Neural progenitor cell (in vitro differentiated cells): Measurements from ENCODE around the gene TES. TPM values are rescaled to one million over a fixed set of nuclear protein-coding genes. Genes with fewer than 3 reads are reported as not detected.
"Not testable (repeated sequence)": the region's sequence is repeated elsewhere in the genome, so short reads cannot be mapped to it uniquely, and the experiment has no call there.

Experiments used
- DNase-seq: peaks from one replicate; pipeline ENCODE4 v3.0.0-alpha.2; 2016; ENCODE audit warnings: low spot score
- H2AFZ ChIP-seq: fragments of 200-600 bp; sonication (generic); replicated peaks from 2 replicates; pipeline ENCODE4 v1.6.1; 2016; ENCODE audit warnings: antibody characterized with exemption
- H3F3A ChIP-seq: fragments of 200-600 bp; sonication (generic); 2 replicates; pipeline ENCODE4 v1.6.1; 2016; ENCODE audit warnings: antibody characterized with exemption, low read depth
- H3K27ac ChIP-seq: fragments of 200-600 bp; sonication (generic); 2 replicates; pipeline ENCODE4 v1.5.1; 2016; ENCODE audit warnings: mild to moderate bottlenecking
- H3K27me3 ChIP-seq: fragments of 200-600 bp; sonication (generic); 2 replicates; pipeline ENCODE4 v1.6.1; 2016; ENCODE audit warnings: mild to moderate bottlenecking, moderate library complexity
- H3K36me3 ChIP-seq: fragments of 200-600 bp; sonication (generic); 2 replicates; pipeline ENCODE4 v1.5.1; 2016
- H3K4me1 ChIP-seq: fragments of 200-600 bp; sonication (generic); 2 replicates; pipeline ENCODE4 v1.6.1; 2016; ENCODE audit warnings: mixed run types
- H3K4me2 ChIP-seq: fragments of 200-600 bp; sonication (generic); 2 replicates; pipeline ENCODE4 v1.6.1; 2016
- H3K4me3 ChIP-seq: fragments of 200-600 bp; sonication (generic); 2 replicates; pipeline ENCODE4 v1.5.1; 2016
- H3K79me2 ChIP-seq: fragments of 200-600 bp; sonication (generic); 2 replicates; pipeline ENCODE4 v1.6.1; 2016; ENCODE audit warnings: low read depth
- H3K9ac ChIP-seq: fragments of 200-600 bp; sonication (generic); 2 replicates; pipeline ENCODE4 v1.6.1; 2016
- H3K9me3 ChIP-seq: fragments of 200-600 bp; sonication (generic); 2 replicates; pipeline ENCODE4 v1.5.1; 2016; ENCODE audit warnings: low read depth
- H4K20me1 ChIP-seq: fragments of 200-600 bp; sonication (generic); 2 replicates; pipeline ENCODE4 v1.6.1; 2016; ENCODE audit warnings: low read depth
- H3K27ac Mint-ChIP-seq: 3 replicates; pipeline ENCODE4 v1.8.0; 2021; ENCODE audit warnings: mixed read lengths
- H3K27me3 Mint-ChIP-seq: 2 replicates; pipeline ENCODE4 v1.8.0; 2022; ENCODE audit warnings: low read depth, mild to moderate bottlenecking, inconsistent platforms, moderate library complexity, mixed read lengths; ENCODE audit not compliant: insufficient read depth
- H3K36me3 Mint-ChIP-seq: 3 replicates; pipeline ENCODE4 v1.8.0; 2021; ENCODE audit warnings: mixed read lengths
- H3K4me1 Mint-ChIP-seq: 3 replicates; pipeline ENCODE4 v1.8.0; 2021; ENCODE audit warnings: mixed read lengths
- H3K4me3 Mint-ChIP-seq: 3 replicates; pipeline ENCODE4 v1.8.0; 2021; ENCODE audit warnings: mild to moderate bottlenecking, moderate library complexity, mixed read lengths
- H3K9me3 Mint-ChIP-seq: 3 replicates; pipeline ENCODE4 v1.8.0; 2020; ENCODE audit warnings: mixed read lengths
- CTCF ChIP-seq: fragments of 200-600 bp; sonication (generic); IDR thresholded peaks from 2 replicates; pipeline ENCODE4 v1.5.1; 2017; ENCODE audit warnings: antibody characterized with exemption, mild to moderate bottlenecking
- EZH2 ChIP-seq: fragments of 200-600 bp; sonication (generic); IDR thresholded peaks from 2 replicates; pipeline ENCODE4 v1.6.1; 2017; ENCODE audit warnings: antibody characterized with exemption, mild to moderate bottlenecking, moderate library complexity
- EZH2phosphoT487 ChIP-seq: fragments of 200-600 bp; sonication (generic); IDR thresholded peaks from 2 replicates; pipeline ENCODE4 v1.6.1; 2017; ENCODE audit warnings: antibody characterized with exemption
- total RNA-seq: library from RNA; depleted of rRNA; stranded (reverse); fragments of >200 nt; gene quantifications from 2 replicates; pipeline ENCODE4 v1.2.3, GENCODE V29; 2015; ENCODE audit warnings: low replicate concordance

The TES gene
- total RNA-seq, 1 donor from 2014 or later: 10.6 TPM

DNA sequence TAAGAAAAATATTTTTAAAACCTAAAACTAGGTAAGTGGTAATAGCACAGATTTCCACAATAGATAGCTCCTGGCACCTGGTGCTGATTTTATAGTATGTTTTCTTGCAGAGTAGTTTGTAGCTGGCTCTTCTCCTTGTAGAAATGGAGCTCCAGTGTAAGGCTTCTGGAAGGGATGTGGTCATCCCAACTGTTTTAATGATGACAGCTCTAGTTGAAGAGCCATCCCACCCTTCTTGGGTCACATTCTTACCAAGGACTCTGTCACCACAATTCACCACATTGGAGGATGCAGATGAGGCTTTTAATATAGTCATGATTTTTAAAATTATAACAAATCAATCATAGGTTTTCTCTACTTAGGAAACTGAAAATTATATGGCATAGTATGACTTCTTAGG is 31.0 kb downstream of the TES start:
- no peaks in the 10 kb centered on the region for H3K9me3 ChIP-seq
- H3K27ac Mint-ChIP-seq: no peak overlapping the region
- H3K36me3 ChIP-seq: no peaks in the 10 kb centered on the region
- no peaks in the 10 kb centered on the region for H3K27me3 Mint-ChIP-seq
- no peak overlapping the region for H3K27ac ChIP-seq
- no peak overlapping the region for H3K4me3 ChIP-seq
- no peak overlapping the region for H3K4me2 ChIP-seq
- H4K20me1 ChIP-seq: no peaks in the 10 kb centered on the region
- TF ChIP-seq EZH2phosphoT487 (no peak), CTCF (no peak), EZH2 (no peak)
- no peak for DNase-seq
- H3K4me1 Mint-ChIP-seq: peaks cover 2% of the 10 kb centered on the region
- no peak overlapping the region for H3K9ac ChIP-seq
- H3F3A ChIP-seq: no peaks in the 10 kb centered on the region
- H3K4me3 Mint-ChIP-seq: no peak overlapping the region
- H3K9me3 Mint-ChIP-seq: peaks cover 17% of the 10 kb centered on the region
- no peaks in the 10 kb centered on the region for H3K4me1 ChIP-seq
- no peak overlapping the region for H2AFZ ChIP-seq
- H3K27me3 ChIP-seq: no peaks in the 10 kb centered on the region
- no peaks in the 10 kb centered on the region for H3K79me2 ChIP-seq
- peaks cover 19% of the 10 kb centered on the region for H3K36me3 Mint-ChIP-seq

GRCh38 chr7:116242178-116242577 is 31.8 kb downstream of the TES start:
- Mint-ChIP-seq H3K4me3 (no peak overlapping the region), H3K27ac (no peak overlapping the region), H3K4me1 (peaks cover 2% of the 10 kb centered on the region), H3K36me3 (peaks cover 24% of the 10 kb centered on the region), H3K27me3 (no peaks in the 10 kb centered on the region), H3K9me3 (peaks cover 21% of the 10 kb centered on the region)
- Histone ChIP-seq H4K20me1 (no peaks in the 10 kb centered on the region), H3K4me1 (no peaks in the 10 kb centered on the region), H2AFZ (no peak overlapping the region), H3K36me3 (no peaks in the 10 kb centered on the region), H3K9me3 (no peaks in the 10 kb centered on the region), H3K9ac (no peak overlapping the region), H3K27me3 (no peaks in the 10 kb centered on the region), H3K27ac (no peak overlapping the region), H3K4me3 (no peak overlapping the region), H3K79me2 (no peaks in the 10 kb centered on the region), H3K4me2 (no peak overlapping the region), H3F3A (no peaks in the 10 kb centered on the region)
- no peak for DNase-seq
- no peak for TF ChIP-seq EZH2

GRCh38 chr7:116242759-116243158 is 32.4 kb downstream of the TES start:
- no peak overlapping the region for H3K4me3 Mint-ChIP-seq
- Histone ChIP-seq H3K4me2 (no peak overlapping the region), H4K20me1 (no peaks in the 10 kb centered on the region), H3K4me1 (no peaks in the 10 kb centered on the region), H3F3A (no peaks in the 10 kb centered on the region), H3K27ac (no peak overlapping the region), H3K79me2 (no peaks in the 10 kb centered on the region), H3K36me3 (no peaks in the 10 kb centered on the region), H3K9me3 (no peaks in the 10 kb centered on the region), H3K9ac (no peak overlapping the region), H2AFZ (no peak overlapping the region), H3K4me3 (no peak overlapping the region), H3K27me3 (no peaks in the 10 kb centered on the region)
- H3K4me1 Mint-ChIP-seq: peaks cover 2% of the 10 kb centered on the region
- no peak for DNase-seq
- TF ChIP-seq CTCF (no peak), EZH2phosphoT487 (no peak), EZH2 (no peak)
- peaks cover 21% of the 10 kb centered on the region for H3K9me3 Mint-ChIP-seq
- no peak overlapping the region for H3K27ac Mint-ChIP-seq
- H3K36me3 Mint-ChIP-seq: peaks cover 26% of the 10 kb centered on the region
- H3K27me3 Mint-ChIP-seq: no peaks in the 10 kb centered on the region

DNA sequence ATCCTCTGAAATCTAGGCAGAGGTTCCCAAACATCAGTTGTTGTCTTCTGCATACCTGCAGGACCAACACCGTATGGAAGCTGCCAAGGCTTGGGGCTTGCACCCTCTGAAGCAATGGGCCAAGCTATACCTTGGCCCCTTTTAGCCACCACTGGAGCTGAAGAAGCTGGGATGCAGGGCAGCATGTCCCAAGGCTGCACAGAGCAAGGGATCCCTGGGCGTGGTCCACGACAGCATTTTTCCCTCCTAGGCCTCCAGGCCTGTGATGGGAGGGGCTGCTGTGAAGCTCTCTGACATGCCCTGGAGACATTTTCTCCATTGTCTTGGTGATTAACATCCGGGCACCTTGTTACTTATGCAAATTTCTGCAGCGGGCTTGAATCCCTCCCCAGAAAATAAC is 34.5 kb downstream of the TES start:
- H3K27ac Mint-ChIP-seq, H2AFZ ChIP-seq, H3K27me3 ChIP-seq, H3K79me2 ChIP-seq, DNase-seq, H3K27ac ChIP-seq, H3K4me1 Mint-ChIP-seq, H3K36me3 ChIP-seq, H3K4me3 ChIP-seq, H3K4me3 Mint-ChIP-seq, H3K4me2 ChIP-seq, H3K9me3 ChIP-seq, H4K20me1 ChIP-seq, H3F3A ChIP-seq, H3K27me3 Mint-ChIP-seq, H3K4me1 ChIP-seq, H3K9ac ChIP-seq: not testable (repeated sequence)
- peaks cover 21% of the 10 kb centered on the region for H3K9me3 Mint-ChIP-seq
- H3K36me3 Mint-ChIP-seq: peaks cover 36% of the 10 kb centered on the region
